ENCODE measurements around the gene NFXL1.

NFXL1 gene

DNA sequence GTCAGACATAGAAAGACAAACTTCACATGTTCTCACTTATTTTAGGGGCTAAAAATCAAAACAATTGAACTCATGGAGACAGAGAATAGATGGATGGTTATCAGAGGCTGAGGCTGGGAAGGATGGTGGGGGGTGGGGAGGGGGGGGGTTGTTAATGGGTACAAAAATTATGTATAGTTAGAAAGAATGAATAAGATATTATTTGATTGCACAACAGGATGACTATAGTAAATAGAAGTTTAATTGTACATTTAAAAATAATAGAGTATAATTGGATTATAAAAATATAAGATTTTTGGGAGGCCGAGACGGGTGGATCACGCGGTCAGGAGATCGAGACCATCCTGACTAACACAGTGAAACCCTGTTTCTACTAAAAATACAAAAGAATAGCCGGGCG, 109.8 kb downstream of the NFXL1 start:
- H3K9ac ChIP-seq (ENCODE audit: low read depth, low read length, poor library complexity, severe bottlenecking) = no peak overlapping the region
- TF ChIP-seq EZH2phosphoT487 (IDR thresholded peaks at IDR 0.05; ENCODE audit: borderline replicate concordance) = no peak
- TF ChIP-seq, protein P1, sequence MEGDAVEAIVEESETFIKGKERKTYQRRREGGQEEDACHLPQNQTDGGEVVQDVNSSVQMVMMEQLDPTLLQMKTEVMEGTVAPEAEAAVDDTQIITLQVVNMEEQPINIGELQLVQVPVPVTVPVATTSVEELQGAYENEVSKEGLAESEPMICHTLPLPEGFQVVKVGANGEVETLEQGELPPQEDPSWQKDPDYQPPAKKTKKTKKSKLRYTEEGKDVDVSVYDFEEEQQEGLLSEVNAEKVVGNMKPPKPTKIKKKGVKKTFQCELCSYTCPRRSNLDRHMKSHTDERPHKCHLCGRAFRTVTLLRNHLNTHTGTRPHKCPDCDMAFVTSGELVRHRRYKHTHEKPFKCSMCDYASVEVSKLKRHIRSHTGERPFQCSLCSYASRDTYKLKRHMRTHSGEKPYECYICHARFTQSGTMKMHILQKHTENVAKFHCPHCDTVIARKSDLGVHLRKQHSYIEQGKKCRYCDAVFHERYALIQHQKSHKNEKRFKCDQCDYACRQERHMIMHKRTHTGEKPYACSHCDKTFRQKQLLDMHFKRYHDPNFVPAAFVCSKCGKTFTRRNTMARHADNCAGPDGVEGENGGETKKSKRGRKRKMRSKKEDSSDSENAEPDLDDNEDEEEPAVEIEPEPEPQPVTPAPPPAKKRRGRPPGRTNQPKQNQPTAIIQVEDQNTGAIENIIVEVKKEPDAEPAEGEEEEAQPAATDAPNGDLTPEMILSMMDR (conservative IDR thresholded peaks at IDR 0.05; ENCODE audit: low read length) = no peak

DNA sequence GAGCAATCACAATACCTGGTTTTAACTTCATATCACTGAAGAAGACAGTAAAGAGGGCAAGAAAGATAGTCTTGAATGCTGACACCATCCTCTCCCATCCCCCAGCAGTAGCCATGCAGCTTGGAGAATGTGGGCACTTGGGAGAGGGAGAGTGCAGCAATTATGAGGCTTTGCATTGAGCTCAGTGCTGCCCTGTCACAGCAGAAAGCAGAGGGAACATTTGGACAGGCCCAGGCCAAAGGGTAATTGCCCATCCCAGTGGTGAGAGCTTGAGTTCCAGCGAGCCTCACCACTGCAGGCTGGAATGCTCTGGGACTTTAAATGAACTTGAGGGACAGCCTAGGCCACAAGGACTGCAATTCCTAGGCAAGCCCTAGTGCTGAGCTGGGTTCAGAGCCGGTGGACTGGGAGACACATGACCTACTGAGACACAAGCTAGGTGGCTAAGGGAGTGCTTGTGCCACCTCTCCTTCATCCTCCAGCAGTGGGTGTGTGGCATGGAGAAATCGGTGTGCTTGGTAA, 112.8 kb downstream of the NFXL1 start:
- H3K9me2 ChIP-seq (replicated peaks; ENCODE audit: low read depth, low read length) = no peaks in the 10 kb centered on the region
- no peak overlapping the region for H3K4me3 ChIP-seq (ENCODE audit: low read length, poor library complexity, severe bottlenecking)
- no peaks in the 10 kb centered on the region for H3K4me1 ChIP-seq (ENCODE audit: insufficient read depth, low read length, poor library complexity, severe bottlenecking)

More for the DNA sequence above, 109.8 kb downstream of the NFXL1 start:
- no peaks in the 10 kb centered on the region for H3K27me3 ChIP-seq (ENCODE audit: insufficient read depth, low read length, poor library complexity, severe bottlenecking)
- no peaks in the 10 kb centered on the region for H3K36me3 ChIP-seq (ENCODE audit: insufficient read depth, low read length)
- no peaks in the 10 kb centered on the region for H4K20me1 ChIP-seq (ENCODE audit: insufficient read depth, low read length, poor library complexity, severe bottlenecking)
- H3K4me3 ChIP-seq (ENCODE audit: low read length, poor library complexity, severe bottlenecking) = no peak overlapping the region
- H2AFZ ChIP-seq (ENCODE audit: low read length) = no peak overlapping the region
- no peaks in the 10 kb centered on the region for H3K4me1 ChIP-seq (ENCODE audit: insufficient read depth, low read length, poor library complexity, severe bottlenecking)
- no peaks in the 10 kb centered on the region for H3K9me3 ChIP-seq (ENCODE audit: insufficient read depth, low read depth, low read length)
- no peak overlapping the region for H3K4me2 ChIP-seq (ENCODE audit: low read depth, low read length, poor library complexity, severe bottlenecking)
- H3F3A ChIP-seq (ENCODE audit: low read depth) = no peaks in the 10 kb centered on the region
- no peaks in the 10 kb centered on the region for H3K79me2 ChIP-seq (ENCODE audit: insufficient read depth, low read length)
- no peaks in the 10 kb centered on the region for H3K9me2 ChIP-seq (replicated peaks; ENCODE audit: low read depth, low read length)

DNA sequence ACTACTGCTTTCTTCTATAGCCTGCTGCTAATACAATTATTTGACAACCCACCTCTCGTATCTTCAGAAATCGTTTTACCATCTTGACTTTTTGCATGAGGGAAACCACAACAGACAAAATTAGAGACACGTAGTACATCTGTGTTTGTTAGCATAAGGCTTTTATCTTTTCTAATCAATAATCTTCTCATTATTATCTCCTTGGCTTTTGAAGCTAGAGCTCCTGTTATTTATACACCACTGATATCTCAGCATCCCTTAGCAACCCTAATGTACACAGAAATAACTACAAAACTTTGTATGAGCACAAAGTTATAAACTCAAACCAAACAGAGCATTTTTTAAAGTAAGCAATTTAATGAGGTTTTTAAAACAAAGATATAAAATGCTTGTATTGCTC, 116.2 kb downstream of the NFXL1 start:
- Histone ChIP-seq H3K9me2 (replicated peaks; ENCODE audit: low read depth, low read length) (no peaks in the 10 kb centered on the region), H3K79me2 (ENCODE audit: insufficient read depth, low read length) (no peaks in the 10 kb centered on the region)
- TF ChIP-seq, protein P1 (conservative IDR thresholded peaks at IDR 0.05; ENCODE audit: low read length) = no peak
- TF ChIP-seq EZH2phosphoT487 (IDR thresholded peaks at IDR 0.05; ENCODE audit: borderline replicate concordance) = no peak

More for the DNA sequence above, 112.8 kb downstream of the NFXL1 start:
- TF ChIP-seq EZH2phosphoT487 (IDR thresholded peaks at IDR 0.05; ENCODE audit: borderline replicate concordance) = no peak
- TF ChIP-seq, protein P1 (conservative IDR thresholded peaks at IDR 0.05; ENCODE audit: low read length) = no peak
- H3F3A ChIP-seq (ENCODE audit: low read depth) = no peaks in the 10 kb centered on the region
- no peak overlapping the region for H2AFZ ChIP-seq (ENCODE audit: low read length)
- no peak overlapping the region for H3K4me2 ChIP-seq (ENCODE audit: low read depth, low read length, poor library complexity, severe bottlenecking)
- no peaks in the 10 kb centered on the region for H4K20me1 ChIP-seq (ENCODE audit: insufficient read depth, low read length, poor library complexity, severe bottlenecking)
- no peaks in the 10 kb centered on the region for H3K27me3 ChIP-seq (ENCODE audit: insufficient read depth, low read length, poor library complexity, severe bottlenecking)
- H3K9ac ChIP-seq (ENCODE audit: low read depth, low read length, poor library complexity, severe bottlenecking) = no peak overlapping the region
- H3K36me3 ChIP-seq (ENCODE audit: insufficient read depth, low read length) = no peaks in the 10 kb centered on the region
- no peaks in the 10 kb centered on the region for H3K9me3 ChIP-seq (ENCODE audit: insufficient read depth, low read depth, low read length)
- no peaks in the 10 kb centered on the region for H3K79me2 ChIP-seq (ENCODE audit: insufficient read depth, low read length)

More for the DNA sequence above, 116.2 kb downstream of the NFXL1 start:
- Histone ChIP-seq H3K9me3 (ENCODE audit: insufficient read depth, low read depth, low read length) (no peaks in the 10 kb centered on the region), H3K9ac (ENCODE audit: low read depth, low read length, poor library complexity, severe bottlenecking) (no peak overlapping the region), H4K20me1 (ENCODE audit: insufficient read depth, low read length, poor library complexity, severe bottlenecking) (no peaks in the 10 kb centered on the region), H2AFZ (ENCODE audit: low read length) (no peak overlapping the region), H3K36me3 (ENCODE audit: insufficient read depth, low read length) (no peaks in the 10 kb centered on the region), H3K4me2 (ENCODE audit: low read depth, low read length, poor library complexity, severe bottlenecking) (no peak overlapping the region), H3K27me3 (ENCODE audit: insufficient read depth, low read length, poor library complexity, severe bottlenecking) (no peaks in the 10 kb centered on the region), H3F3A (ENCODE audit: low read depth) (no peaks in the 10 kb centered on the region), H3K4me1 (ENCODE audit: insufficient read depth, low read length, poor library complexity, severe bottlenecking) (no peaks in the 10 kb centered on the region), H3K4me3 (ENCODE audit: low read length, poor library complexity, severe bottlenecking) (no peak overlapping the region)

Data from Loucy (cell line).